HG02981 (cell line): ENCODE measurements around the gene SETD2.

Experiments used
- ATAC-seq: cut with Tn5 transposase; IDR thresholded peaks from one replicate; pipeline ENCODE4 v1.9.1; 2021; ENCODE audit warnings: mild to moderate bottlenecking, moderate library complexity; ENCODE audit not compliant: unreplicated experiment

SETD2 gene

DNA sequence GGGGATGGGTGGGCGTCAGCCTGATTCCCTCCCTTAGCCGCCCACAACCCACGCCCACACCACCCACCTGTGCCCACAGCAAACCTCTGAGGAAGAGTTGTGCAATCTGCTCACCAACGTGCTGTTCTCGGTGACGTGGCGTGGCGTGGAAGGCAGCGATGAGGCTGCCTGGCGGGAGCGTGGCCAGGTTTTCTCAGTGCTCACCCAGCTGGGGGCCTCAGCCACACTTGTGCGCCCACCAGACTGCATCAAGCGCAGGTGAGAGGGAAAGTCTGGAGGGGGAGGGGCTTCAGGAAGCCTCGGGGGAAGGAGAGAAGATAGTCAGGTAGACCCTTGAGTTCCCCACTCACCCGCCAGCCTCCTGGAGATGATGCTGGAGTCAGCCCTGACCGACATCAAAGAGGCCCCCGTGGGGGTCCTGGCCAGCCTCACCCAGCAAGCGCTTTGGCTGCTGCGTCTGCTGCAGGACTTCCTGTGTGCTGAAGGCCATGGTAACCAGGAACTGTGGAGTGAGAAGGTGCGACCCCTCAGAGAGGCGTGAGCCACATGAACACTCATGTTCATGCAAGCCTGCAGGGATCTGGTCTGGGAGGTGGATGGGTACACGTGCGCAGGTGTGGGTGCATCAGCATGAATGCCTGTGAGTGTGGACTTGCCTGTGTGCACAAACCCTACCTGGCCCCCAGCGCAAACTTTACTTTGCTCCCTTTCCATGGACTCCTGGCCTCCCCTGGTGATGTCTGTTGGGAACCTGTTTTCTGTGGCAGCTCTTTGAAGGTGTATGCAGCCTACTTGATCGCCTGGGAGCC lies 162.8 kb downstream of the SETD2 start:
- ATAC-seq: no peak

DNA sequence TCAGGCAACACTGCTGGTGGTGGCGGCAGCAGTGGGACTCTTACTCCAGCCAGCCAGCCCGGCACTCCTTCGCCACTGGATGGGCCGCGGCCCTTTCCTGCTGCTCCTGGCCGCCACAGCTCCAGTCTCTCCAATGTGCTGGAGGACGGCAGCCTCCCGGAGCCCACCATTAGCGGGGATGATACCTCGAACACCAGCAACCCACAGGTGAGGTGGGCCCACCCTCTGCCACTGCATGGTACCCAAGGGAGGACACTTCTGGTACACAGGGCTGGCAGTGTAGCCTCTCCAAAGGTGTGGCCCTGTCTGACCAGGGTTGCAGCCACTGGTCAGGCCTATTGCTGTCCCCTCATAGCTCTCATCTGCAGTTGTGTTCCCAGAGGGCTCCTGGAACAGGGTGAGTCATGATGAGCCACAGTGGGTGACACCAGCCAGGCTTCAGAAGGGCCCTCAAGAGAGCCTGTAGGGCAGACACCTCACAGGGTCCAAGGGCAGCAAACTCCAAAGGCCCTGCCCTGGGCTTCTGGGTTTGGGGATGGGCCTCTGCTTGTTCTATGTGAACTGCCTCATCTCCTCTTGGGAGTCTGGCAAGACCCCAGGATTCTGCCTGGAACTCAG lies 163.6 kb downstream of the SETD2 start:
- ATAC-seq: no peak

DNA sequence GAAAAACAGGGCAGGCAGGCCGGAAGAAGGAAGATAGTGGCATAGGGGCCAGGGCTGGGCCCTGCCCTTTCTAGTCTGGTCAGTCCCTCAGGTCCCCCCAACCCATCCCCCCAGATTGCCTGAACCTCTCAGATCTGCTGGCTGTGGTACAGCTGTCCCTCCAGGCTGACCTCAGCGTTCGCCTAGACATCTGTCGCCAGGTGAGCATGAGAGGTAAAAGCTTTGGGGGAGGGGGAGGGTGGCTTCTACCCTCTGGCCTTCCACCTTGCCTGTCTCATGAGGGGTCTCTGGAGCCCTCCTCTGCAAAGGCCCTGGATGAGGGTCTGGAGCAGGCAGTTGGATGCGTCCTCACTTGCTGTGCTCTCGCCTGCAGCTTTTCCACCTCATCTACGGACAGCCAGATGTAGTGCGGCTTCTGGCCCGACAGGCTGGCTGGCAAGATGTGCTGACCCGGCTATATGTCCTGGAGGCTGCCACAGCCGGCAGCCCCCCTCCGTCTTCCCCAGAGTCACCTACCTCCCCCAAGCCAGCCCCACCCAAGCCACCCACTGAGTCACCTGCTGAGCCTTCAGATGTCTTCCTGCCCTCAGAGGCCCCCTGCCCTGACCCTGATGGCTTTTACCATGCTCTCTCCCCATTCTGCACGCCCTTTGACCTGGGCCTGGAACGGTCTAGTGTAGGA lies 164.3 kb downstream of the SETD2 start:
- no peak for ATAC-seq

DNA sequence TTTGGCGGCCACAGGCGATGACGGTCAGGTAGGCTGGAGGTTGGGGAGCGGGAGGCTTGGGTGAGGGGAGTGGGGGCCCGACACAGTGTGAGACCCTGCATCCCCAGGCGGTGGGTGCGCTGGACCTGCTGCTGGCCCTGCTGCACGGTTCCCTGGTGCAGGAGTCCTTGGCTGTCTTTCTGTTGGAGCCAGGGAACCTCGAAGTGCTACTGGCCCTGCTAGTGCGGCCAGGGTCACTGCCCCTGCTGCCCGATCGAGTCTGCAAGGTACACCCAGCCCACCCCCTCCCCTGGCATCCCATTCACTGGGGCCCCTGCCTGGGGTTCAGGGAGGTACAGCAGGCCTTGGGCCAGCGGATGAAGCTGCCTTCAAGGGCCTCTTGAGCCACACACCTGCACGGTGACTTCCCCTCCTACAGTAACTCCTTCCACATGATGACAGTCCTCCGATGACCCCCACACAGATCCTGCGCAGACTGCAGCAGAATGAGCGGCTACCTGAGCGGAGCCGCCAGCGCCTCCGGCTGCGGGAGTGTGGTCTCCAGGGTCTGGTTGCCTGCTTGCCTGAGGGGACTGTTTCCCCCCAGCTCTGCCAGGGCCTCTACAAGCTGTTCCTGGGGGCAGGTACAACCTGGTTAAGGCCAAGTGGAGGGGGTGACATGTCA lies 164.9 kb downstream of the SETD2 start:
- ATAC-seq: no peak

DNA sequence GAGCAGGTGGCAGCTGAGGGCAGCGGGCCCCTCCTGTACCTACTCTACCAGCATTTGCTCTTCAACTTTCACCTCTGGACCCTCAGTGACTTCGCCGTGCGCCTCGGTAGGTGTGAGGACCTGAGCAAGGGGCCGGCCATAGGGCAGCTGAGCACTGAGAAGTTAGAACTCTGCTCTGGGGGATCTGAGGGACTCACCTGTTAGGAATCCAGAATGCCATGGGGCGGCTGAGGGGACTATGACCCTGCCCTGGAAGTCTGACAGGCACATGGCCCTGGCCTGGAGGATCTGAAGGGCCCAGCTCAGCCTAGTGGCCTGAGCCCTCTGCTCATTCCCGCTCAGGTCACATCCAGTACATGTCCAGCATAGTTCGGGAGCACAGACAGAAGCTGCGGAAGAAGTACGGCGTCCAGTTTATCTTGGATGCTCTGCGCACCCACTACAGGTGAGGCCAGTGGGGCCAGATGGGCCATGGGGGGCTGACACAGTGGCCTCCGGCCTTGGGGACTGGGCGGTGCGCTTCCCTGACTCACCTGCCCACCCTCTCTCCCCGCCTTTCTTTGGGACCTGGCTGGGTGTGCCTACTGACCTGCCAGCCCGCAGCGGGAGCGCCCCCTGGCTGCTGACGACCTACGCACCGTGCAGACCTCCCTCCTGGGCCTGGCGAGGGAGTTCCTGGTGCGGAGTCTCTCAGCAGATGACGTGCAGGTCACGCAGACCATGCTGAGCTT lies 165.6 kb downstream of the SETD2 start:
- ATAC-seq: no peak

DNA sequence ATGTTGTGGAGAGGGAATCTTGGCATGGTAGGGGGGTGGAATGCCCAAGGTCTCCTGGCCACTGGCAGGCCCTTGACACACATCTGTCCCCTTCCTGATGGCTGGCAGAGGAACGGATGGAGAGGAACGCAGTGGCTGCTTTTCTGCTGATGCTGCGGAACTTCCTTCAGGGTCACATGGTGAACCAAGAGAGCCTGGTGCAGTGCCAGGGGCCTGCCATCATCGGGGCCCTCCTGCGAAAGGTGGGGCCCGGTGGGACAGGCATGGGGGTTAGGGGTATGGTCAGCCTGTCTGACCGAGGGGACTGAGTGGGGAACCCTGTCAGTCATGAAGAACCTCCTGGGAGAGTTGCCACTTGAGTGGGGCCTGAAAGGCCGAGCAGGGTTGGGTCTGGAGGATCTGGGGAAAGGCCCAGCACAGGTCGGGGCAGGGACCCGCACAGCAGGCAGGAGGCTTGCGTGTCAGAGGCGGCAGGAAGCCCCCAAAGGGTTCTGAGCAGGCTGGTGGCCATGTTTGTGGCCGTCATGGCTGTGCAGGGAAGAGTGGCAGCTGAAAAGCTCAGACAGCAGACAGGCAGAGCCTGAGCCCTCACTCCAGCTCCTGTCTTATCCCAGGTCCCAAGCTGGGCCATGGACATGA lies 166.3 kb downstream of the SETD2 start:
- no peak for ATAC-seq

DNA sequence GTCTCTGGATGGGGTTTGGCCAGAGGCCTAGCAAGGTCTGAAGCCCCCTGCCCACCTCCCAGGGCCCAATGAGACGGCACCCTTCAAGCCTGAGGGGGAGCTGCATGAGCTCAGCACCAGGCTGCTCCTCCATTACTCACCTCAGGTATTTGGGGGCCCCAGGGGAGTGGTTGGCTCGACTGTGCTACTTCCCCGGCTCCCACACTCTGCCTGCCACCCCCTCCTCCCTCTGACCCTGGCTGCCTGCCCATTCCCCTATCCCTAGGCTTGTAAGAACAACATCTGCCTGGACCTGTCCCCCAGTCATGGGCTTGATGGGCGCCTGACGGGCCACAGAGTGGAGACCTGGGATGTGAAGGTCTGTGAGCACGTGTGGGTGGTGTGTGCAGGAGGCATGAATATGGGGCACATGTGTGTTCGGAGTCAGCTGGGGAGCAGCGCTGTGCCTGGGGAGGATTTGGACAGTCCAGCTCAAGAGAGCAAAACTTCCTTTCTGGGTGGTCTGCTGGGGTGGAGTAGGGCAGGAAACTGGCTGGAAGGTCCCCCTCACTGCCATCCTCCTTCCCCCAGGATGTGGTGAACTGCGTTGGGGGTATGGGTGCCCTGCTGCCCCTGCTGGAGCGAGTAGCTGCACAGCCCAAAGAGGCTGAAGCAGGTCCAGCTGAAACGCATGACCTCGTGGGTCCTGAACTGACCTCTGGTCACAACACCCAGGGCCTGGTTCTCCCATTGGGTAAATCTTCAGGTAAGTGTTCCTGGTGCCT lies 167.0 kb downstream of the SETD2 start:
- no peak for ATAC-seq

DNA sequence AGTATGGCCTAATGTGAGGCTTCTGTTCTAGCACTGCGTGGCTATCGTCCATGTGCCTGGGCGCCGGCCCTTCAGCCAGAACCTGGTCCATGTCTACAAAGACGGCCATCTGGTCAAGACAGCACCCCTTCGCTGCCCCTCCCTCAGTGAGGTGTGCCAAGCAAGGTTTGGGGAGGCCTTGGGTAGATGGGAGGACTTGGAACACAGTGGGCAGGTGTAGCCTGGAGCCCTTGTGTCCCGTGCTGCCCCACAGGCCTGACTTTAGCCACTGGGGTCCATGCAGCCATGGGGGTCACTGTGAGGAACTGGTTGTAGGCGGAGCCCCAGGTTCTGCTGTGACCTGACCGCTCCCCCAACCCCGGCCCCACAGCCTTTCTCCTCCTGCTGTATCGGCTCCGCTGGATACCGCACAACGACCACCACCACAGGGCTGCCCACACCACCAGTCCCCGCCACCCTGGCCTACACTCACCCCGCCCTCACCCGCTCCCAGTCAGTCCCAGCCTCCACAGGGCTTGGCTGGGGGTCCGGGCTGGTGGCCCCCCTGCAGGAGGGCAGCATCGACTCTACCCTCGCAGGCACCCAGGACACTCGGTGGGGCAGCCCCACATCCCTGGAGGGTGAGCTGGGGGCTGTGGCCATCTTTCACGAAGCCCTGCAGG lies 167.9 kb downstream of the SETD2 start:
- ATAC-seq: no peak

DNA sequence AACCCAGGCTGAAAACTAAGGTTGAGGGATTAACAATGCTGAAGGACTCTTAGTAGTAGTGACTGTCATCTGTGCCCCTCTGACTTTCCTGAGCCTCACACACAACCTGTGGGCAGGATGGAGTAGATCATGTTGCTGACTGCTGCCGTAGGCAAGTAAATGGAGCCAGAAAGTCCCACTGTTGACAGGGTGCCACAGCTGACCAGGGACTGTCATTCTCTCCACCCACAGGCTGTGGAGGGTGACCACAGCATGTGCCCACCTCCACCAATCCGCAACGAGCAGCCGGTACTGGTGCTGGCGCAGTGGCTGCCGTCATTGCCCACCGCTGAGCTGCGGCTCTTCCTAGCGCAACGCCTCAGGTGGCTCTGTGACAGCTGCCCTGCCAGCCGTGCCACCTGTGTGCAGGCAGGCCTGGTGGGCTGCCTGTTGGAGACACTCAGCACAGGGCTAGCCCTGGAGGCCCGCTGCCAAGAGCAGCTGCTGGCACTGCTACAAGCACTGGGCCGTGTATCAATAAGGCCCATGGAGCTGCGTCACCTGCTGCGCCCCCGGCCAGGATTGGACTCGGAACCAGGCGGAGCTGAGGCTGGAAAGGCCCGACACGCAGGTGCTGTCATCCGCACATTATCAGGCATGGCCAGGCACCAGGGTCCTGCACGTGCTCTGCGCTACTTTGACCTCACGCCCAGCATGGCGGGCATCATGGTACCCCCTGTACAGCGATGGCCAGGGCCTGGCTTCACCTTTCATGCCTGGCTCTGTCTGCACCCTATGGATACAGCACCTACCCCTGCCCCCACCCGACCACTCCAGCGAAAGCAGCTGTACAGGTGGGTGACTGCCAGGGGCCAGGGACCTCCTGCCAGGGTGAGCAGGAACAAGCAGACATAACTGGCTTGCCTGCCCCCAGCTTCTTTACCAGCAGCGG lies 168.8 kb downstream of the SETD2 start:
- no peak for ATAC-seq

DNA sequence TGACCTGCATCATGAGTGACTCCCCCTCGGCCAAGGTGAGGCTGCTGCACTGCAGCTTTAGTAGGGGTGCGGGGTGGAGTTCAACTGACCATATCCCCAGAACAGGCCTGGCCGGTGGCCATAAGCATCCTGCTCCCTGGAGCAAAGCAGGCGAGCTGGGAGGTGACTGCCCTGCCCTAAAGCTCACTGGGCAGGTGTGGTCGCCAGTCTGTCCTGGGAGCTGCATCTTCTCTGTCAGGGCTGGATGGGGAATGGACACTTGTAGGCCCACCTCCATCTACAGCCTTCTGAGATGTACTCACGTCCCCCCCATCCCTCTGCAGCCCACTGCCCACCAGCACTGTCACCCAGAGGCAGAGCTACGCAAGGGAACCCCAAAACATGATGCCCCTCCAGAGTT lies 169.9 kb downstream of the SETD2 start:
- no peak for ATAC-seq

DNA sequence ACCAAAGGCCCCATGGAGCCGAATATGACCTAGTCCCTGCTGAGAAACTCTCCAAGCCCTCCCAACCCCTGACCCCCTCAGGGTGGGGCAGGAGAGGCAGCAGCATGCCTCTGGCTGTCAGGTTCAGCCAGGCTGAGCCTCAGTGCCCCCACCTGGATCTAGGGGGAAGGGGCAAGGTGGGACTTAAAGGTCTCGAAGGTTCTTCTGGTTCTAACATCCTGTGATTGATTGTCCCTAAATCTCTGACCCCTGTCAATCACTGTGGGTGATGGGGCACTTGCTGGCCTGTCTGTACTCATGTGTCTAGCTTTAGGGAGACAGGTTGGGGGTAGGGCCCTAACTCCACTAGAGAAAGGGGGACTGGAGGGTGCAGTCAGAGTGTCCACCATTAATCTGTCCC lies 170.6 kb downstream of the SETD2 start:
- ATAC-seq: no peak

DNA sequence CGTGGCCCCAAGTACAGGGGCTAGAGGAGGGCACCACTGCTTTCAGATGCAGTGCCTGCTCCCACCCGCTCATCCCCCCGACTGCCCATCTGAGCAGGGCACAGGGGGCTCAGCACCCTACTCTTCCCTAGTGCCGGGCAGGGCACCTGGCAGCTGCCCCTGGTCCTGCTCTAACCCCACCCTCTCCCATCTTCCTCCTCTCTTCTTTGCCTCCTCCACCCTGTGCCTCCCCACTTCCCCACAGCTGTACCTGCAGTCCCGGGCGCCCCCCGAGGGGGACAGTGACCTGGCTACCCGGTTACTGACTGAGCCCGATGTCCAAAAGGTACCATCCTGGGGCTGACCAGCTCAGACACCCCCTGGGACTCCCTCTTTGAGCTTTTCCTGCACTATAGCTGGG lies 171.7 kb downstream of the SETD2 start:
- ATAC-seq: no peak

DNA sequence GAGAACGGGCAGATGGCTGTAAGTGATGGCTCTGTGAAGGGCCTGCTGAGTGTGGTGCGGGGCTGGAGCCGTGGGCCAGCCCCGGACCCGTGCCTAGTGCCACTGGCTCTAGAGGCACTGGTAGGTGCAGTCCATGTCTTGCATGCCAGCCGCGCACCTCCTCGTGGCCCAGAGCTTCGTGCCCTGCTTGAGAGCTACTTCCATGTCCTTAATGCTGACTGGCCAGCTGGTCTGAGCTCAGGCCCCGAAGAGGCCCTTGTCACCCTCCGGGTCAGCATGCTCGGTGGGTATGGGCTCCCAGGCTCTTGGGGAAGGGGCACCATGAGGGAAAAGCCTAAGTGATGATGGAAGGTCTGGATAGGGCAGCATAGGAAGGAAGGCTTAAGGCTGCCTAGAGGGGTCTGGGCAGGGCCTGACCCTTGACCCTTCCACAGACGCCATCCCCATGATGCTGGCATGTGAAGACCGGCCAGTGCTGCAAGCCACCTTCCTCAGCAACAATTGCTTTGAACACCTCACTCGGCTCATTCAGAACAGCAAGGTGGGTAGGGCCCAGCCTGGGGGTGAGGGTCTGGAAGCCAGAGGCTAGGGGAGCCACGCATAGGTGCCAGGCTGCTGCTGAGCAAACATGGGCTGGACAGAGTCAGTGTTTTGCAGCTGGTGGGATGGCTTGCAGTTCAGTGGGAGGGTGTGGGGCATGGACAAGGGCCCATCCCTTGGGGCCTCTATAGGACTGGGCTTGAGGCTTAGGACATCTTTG lies 172.3 kb downstream of the SETD2 start:
- ATAC-seq: no peak

DNA sequence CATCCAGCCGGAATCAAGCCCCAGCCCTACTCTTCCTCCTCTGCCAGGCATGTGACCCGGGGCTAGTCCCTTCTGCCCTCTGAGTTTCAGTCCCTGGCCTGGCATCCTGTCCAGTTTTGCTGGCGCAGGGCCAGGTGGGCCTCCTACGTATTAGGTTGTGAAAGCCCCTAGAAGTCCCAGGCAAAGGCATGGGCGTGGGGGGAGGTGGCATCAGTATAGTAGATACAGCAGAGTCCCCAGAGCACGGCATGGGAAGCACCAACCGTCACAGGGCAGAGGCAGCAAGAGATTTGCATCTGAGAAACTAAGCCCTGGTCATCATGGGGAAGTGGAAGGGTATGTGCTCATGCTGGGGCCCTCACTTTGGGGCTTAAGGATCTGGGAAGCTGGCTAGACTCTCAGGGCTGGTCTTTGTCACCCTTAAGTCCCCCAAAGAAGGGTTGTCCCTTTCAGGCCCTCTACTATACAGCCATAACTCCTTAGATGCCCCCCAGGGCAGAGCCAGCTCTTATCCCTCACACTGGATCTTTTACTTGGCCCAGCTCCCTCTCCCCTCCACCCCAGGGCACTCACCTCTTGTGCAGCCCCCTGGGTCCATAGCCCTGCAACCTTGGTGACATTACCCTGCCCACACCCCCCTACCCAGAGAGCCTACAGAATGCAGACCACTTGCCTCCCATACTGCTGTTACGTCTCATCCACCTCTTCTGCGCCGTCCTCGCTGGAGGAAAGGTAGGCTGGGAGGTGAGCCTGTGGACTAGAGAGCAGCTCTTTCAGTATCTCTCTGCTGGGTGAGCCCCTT lies 173.1 kb downstream of the SETD2 start:
- peak; percentile 34 for ATAC-seq

DNA sequence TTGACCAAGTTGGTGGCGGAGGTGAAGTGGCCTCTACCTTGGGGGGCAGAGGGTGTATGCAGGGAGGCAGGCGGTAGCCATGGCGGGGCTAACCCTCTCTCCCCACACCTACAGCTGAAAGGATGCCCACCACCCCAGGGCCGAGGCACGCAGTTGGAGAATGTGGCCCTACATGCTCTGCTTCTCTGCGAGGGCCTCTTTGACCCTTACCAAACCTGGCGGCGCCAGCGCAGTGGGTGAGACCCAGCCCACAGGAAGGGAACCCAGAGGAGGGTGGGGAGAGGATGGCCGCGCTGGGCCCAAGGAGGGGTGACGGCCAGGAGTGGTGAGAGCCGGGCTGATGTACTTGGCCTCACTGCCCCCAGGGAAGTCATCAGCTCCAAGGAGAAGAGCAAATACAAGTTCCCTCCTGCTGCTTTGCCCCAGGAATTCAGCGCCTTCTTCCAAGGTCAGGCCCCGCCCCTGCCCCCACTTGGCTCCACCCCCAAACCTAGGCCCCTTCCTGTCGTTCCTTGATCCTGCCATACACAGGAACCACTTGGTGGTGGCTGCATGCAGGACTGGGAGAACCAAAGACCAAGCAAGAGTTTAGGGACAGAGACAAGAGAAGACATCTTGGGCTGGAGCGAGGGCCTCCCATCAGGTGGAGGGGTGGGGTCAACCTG lies 174.6 kb downstream of the SETD2 start:
- ATAC-seq: no peak

DNA sequence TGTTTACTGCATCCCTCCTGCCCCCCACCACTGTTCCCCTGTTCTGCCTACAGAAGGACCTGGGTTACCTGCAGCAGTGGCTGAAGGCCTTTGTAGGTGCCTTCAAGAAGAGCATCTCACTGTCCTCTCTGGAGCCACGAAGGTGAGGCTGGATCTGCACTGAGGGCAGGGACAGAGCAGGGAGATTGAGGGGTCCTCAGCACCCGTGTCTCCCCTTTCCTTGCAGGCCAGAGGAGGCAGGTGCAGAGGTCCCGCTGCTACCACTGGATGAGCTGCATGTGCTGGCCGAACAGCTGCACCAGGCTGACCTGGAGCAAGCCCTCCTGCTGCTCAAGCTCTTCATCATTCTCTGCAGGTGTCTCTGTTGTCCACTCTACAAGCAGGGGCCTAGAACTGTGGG lies 175.3 kb downstream of the SETD2 start:
- no peak for ATAC-seq
